HG03139 (cell line): ENCODE measurements around the gene KCNJ8.
"Not testable (repeated sequence)": the region's sequence is repeated elsewhere in the genome, so short reads cannot be mapped to it uniquely, and the experiment has no call there.

ENCODE experiments used
- ATAC-seq: cut with Tn5 transposase; IDR thresholded peaks from one replicate; pipeline ENCODE4 v1.9.1; 2021; ENCODE audit not compliant: unreplicated experiment

Gene KCNJ8

GRCh38 chr12:21774358-21775132, at the start of gene KCNJ8:
Gene KCNJ8 (minus strand): TSS chr12:21774706. CDS start chr12:21773616, 1,090 bp downstream.
- no peak for ATAC-seq

- no peak for ATAC-seq
These were observed 49.1 kb upstream of the KCNJ8 start for GRCh38 chr12:21823581-21823980.

DNA sequence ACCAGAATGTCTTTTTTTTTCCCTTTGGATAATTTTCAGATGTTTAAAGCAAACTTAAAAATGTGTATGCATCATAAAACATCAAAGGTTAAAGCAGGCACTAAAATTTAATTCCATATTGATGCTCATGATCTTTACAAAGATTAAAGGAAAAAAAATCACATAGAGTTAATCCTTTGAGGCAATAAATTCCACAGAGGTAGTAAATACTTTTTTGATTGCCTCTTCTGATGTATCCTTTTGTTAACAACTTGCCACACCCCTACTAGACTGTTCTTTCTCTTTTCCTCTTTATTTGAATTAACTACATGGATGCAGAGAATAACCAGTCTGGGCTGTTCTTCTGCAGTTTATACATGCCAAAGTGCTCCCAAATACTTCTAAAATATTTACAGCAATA, 45.2 kb upstream of the KCNJ8 start:
- ATAC-seq: no peak

GRCh38 chr12:21819236-21819635, 44.7 kb upstream of the KCNJ8 start:
- ATAC-seq: no peak

DNA sequence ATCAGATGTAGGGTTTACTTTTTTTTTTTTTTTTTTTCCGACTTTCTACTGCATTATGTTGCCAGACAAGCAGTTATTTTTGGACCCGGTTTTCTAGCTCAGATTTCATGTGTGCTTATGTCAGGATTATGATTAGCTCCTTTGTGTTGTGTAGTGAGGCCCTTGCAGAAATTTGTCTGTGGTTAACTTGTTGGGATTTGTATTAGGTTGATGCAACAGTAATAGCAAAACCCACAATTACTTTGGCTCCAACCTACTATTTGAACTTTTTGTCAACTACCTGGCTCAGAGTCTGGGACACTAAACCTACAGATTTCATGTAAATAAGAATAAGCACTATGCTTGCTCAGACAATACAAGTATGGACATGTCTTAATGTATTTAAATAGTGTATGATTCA, 44.1 kb upstream of the KCNJ8 start:
- ATAC-seq: no peak

DNA sequence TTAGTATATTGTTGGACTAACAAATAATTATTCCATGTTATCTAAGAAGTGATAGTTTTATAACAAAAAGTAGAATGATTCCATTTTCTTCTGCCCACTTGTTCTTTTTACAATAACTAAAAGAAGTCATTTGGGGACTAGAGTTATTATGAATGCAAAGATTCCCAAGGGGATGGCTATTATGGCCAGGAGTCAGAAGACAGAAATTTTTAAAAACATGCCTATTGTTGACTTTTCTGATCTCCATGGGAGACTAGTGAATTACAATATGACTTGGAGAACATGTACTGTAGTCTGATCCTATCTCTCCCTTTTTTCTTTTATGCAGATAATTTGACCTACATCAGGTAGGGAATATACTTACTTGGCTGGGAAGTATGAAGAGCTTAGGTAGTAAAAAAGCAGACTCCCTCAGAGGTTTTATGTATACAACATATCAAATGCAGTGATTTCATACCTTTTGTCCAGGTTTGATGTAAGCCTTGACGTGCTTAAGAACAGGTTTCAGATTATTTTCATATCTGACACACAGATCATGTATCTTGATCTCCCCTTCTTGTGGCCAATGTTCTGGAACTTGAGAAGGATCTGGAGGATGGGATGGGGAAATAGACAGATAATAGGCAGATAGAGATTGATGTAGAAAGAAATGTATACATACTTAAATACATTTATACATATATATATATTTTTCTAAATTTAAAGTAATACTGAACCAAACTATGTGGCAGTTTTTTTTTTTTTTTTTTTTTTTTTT, 41.0 kb upstream of the KCNJ8 start:
- no peak for ATAC-seq

GRCh38 chr12:21814814-21815213, 40.3 kb upstream of the KCNJ8 start:
- ATAC-seq: no peak

GRCh38 chr12:21814327-21814726, 39.8 kb upstream of the KCNJ8 start:
- ATAC-seq: no peak

DNA sequence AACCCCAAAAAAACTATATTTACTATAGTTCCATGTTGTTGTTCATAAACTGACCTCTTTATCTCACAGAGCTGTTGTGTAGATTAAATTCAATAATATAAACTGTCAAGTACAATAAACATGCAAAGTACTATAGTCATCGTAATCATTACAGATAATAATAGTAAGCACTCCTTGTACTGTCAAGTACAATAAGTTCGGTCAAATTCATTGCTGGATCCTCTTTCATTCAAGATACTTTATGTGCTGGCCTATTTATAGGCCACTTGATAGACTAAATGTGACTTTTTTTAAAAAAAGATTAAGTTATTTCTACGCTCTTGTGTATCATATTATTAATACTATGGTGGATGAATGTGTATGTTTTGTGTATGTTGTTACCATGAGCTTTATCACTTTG, 39.2 kb upstream of the KCNJ8 start:
- no peak for ATAC-seq

DNA sequence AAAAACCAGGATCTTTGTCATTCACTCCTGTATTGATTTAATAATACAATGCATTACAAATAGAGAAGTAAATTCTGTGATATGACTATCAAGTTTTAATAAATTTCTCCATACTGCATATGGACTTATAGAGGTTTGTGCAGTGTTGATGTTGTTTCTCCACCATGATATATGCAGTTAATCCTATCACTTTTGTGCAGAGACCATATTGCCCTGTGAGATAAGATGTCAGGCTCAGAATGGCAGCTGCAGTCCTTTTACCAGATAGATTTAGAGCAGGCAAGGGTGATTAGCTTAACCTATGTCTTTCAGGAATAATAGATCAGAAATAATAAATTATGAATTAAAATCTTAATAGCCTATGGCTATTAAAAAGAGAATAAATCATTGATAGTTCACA, 38.6 kb upstream of the KCNJ8 start:
- no peak for ATAC-seq

- not testable (repeated sequence) for ATAC-seq
These were observed 37.8 kb upstream of the KCNJ8 start for GRCh38 chr12:21812340-21812739.

DNA sequence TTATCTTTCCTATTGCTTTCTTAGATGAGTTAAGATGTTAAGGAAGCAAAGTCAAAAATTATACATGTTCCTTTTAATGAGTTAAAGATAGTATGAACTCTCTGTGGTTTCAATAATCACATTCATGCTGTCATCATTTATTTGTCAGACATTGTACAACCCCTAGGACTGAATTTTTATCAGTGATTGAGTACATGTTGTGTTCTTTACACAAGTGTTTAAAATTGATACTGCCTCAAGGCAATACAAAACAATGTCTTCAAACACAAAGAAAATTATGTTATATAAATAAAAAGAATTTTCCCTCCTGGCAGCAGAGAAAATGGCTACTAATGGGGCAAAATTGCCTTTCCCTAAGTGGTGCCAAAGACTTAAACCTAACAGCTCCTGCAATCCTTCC, 34.6 kb upstream of the KCNJ8 start:
- no peak for ATAC-seq

- ATAC-seq: no peak
These were observed 31.7 kb upstream of the KCNJ8 start for GRCh38 chr12:21806255-21806654.

- ATAC-seq: no peak
These were observed 27.2 kb upstream of the KCNJ8 start for GRCh38 chr12:21801522-21802288.

DNA sequence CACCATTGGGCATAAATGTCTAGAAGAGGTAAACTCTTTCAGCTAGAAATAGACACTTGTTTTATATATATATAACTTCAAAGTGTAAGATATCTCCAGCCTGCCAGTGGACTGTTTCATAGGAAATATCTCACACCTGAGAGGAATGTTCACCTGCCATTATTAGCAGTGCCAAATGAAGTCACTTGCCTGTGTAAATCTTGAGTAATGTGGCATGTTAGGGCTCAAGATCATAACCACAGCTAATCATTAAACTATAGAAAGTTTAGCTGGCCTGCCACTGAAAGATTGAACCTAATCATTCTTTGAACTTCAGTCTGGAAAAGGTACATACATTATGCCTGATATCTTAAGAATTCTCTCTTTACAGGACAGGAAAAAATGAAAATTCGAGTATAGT, 25.5 kb upstream of the KCNJ8 start:
- ATAC-seq: no peak

DNA sequence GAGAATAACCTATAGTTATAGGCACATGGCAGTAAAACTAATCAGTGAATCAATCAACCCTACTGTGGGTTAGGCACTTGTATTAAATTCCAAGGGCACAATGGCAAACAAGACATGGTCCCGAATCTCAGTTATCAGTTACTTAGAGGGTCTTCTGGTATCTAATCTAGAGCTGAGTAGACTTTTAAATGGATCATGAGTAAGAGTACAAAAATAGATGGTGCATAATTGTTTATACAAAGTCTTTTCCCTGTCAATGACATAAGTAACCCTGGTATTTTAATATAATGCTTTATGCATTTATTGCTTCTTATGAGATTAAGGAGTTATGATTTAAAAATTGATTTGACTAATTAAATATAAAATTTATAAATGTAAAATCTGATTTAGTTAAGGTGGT, 23.0 kb upstream of the KCNJ8 start:
- ATAC-seq: no peak

DNA sequence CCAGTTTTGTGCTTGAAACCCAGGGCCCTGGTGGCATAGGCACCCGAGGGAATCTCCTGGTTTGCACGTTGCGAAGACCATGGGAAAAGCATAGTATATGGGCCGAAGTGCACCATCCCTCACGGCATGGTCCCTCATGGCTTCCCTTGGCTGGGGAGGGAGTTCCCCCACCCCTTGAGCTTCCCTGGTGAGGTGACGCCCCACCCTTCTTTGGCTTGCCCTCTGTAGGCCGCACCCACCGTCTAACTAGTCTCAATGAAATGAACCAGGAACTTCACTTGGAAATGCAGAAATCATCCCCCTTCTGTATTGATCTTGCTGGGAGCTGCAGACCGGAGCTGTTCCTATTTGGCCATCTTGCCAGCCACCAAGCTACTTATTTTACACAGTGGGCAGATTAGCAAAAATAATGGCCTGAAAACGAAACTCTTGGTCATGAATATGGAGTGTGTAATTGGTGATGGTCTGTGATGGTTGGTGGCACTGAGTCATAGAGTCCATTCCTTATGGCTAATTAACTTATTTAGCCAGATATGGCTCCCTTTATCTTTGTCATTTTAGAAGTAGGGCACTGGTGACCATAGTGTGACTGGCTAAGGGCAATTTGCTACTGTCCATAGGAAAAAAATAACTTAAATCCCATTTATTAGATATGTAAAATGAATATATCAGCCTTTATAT, 21.3 kb upstream of the KCNJ8 start:
- no peak for ATAC-seq

- not testable (repeated sequence) for ATAC-seq
These were observed 20.5 kb upstream of the KCNJ8 start for GRCh38 chr12:21794807-21795595.

GRCh38 chr12:21789687-21790086, 15.2 kb upstream of the KCNJ8 start:
- ATAC-seq: not testable (repeated sequence)
